ENCODE measurements around the gene KCNMA1. TPM values are rescaled to one million over a fixed set of nuclear protein-coding genes. Genes with fewer than 3 reads are reported as not detected.

KCNMA1 gene
- total and polyA plus RNA-seq, 9 of the 15 experiments (the other 6 are each of a cell fraction or from before 2014, with no cell fraction given): 0.01 to 0.95 (median 0.15) TPM; not detected in 4

GRCh38 chr10:77350711-77351119 lies 286.9 kb downstream of the KCNMA1 start:
- FAIRE-seq (peak; percentile 65), ATAC-seq (peak; percentile 64), DNase-seq (ENCODE audit: extremely low read depth in 1 of 4, low spot score in 3 of 4) (peak; percentile 51 to 68 (median 60))
- 0% methylated on average over 1 of the region's 1 CpG for WGBS (ENCODE audit: insufficient coverage, low coverage, missing lambda C conversion rate)
- H3K27ac ChIP-seq (ENCODE audit: extremely low read depth, low read depth, low read length): no peak overlapping the region
- H4K20me1 ChIP-seq (replicated peaks; ENCODE audit: control insufficient read depth, insufficient read depth, low read length): no peaks in the 10 kb centered on the region
- in situ Hi-C loops (cut with MboI) (no loop called here), intact Hi-C loops (cut with micrococcal nuclease) (no loop called here)
- H3K79me2 ChIP-seq (ENCODE audit: control insufficient read depth, insufficient read depth, low read length): no peaks in the 10 kb centered on the region
- no peaks in the 10 kb centered on the region for H3K9me3 ChIP-seq (replicated peaks; ENCODE audit: control insufficient read depth, insufficient read depth, low read depth, low read length)
- CTCF ChIA-PET (ENCODE audit: low intra/inter-chr PET ratio): no interaction called here
- H3K36me3 ChIP-seq (ENCODE audit: control insufficient read depth, insufficient read depth, low read length): no peaks in the 10 kb centered on the region
- no peaks in the 10 kb centered on the region for H3K9me1 ChIP-seq (ENCODE audit: control insufficient read depth, insufficient read depth, low read length)
- no TSS peak for BruUV-seq (replicated peaks)
- H3K9ac ChIP-seq (ENCODE audit: insufficient read depth in 1 of 2, low read depth in 2 of 2, low read length in 2 of 2): no peak overlapping the region
- no peaks in the 10 kb centered on the region; a peak in 1 of 5 replicates for H3K4me1 ChIP-seq (replicated peaks in 1 of 2; ENCODE audit: control insufficient read depth in 2 of 2, insufficient read depth in 2 of 2, low read length in 2 of 2)
- POLR2A ChIA-PET: interaction anchor here (0.6 kb wide), 1 partner anchor 9 kb away, joined by 3 read pairs; no protein-coding TSS in a partner anchor
- H3K27me3 ChIP-seq (ENCODE audit: control insufficient read depth in 2 of 2, insufficient read depth in 2 of 2, low read length in 2 of 2): no peaks in the 10 kb centered on the region
- H2AFZ ChIP-seq (ENCODE audit: low read depth, low read length): no peak overlapping the region
- no peak overlapping the region for H3K4me3 ChIP-seq
- no peak overlapping the region for H3K4me2 ChIP-seq (ENCODE audit: insufficient read depth, low read length)
- TF ChIP-seq RBM22 (IDR thresholded peaks at IDR 0.05; ENCODE audit: low read depth, low read length, poor library complexity, severe bottlenecking) (no peak), BCLAF1 (IDR thresholded peaks at IDR 0.05; ENCODE audit: borderline replicate concordance in 1 of 2, control insufficient read depth in 1 of 2, low read depth in 2 of 2, low read length in 1 of 2) (no peak), SMARCC2 (IDR thresholded peaks at IDR 0.05; ENCODE audit: low read depth) (no peak), FOSL1 (tag; conservative IDR thresholded peaks at IDR 0.05) (peak; percentile 100), SMARCA4 (IDR thresholded peaks at IDR 0.05) (peak; percentile 45; the same call in 1 of the 2 replicates), ARID1B (IDR thresholded peaks at IDR 0.05) (peak; percentile 60), ZNF133 (CRISPR knock-in tag; IDR thresholded peaks at IDR 0.05) (no peak), CBFA2T3 (IDR thresholded peaks at IDR 0.05) (peak; percentile 37), JUND (IDR thresholded peaks at IDR 0.05; ENCODE audit: borderline replicate concordance, low read depth, low read length) (peak; percentile 84), JUND (tag; IDR thresholded peaks at IDR 0.05; ENCODE audit: borderline replicate concordance, low read depth, low read length) (peak; percentile 75; the same call in 2 of the 3 replicates), ZNF318 (IDR thresholded peaks at IDR 0.05; ENCODE audit: borderline replicate concordance in 1 of 2, low read depth in 1 of 2) (no peak), ATF7 (IDR thresholded peaks at IDR 0.05) (peak; percentile 20; the same call in 1 of the 2 replicates)
